HG03060 (cell line): ENCODE results near the gene EIF4G3.
"Not testable (repeated sequence)": the region's sequence is repeated elsewhere in the genome, so short reads cannot be mapped to it uniquely, and the experiment has no call there.

Experiments
- ATAC-seq: cut with Tn5 transposase; IDR thresholded peaks from one replicate; pipeline ENCODE4 v1.9.1; 2021; ENCODE audit warnings: low read depth, moderate number of reproducible peaks; ENCODE audit not compliant: unreplicated experiment

Gene EIF4G3

DNA sequence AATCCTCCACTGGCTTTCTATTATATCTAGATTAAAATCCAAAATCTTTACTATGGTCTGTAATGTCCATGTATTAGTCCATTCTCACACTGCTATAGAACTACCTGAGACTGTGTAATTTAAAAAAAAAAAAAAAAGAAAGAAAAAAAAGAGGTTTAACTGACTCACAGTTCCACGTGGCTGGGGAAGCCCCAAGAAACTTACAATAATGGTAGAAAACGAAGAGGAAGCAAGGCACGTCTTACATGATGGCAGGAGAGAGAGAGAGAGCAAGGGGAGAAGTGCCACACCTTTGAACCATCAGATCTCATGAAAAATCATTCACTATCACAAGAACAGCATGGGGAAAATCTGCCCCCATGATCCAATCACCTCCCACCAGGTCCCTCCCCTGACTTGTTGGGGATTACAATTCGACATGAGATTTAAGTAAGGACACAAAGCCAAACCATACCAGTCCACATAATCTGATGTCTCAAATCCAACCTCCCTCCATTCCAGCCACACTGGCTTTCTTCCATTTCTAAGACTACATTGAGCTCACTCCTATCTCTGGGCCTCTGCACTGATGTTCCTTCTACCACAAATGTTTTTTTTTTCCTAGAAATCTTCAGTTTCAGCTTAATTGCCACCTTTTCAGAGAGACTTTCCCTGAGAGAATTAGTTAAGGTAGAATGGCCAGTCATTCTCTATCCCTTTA lies 92.4 kb downstream of the EIF4G3 start:
- ATAC-seq, result no peak

GRCh38 chr1:21082073-21082472 lies 94.6 kb downstream of the EIF4G3 start:
- no peak for ATAC-seq

GRCh38 chr1:21077085-21077484 lies 99.6 kb downstream of the EIF4G3 start:
- no peak for ATAC-seq

DNA sequence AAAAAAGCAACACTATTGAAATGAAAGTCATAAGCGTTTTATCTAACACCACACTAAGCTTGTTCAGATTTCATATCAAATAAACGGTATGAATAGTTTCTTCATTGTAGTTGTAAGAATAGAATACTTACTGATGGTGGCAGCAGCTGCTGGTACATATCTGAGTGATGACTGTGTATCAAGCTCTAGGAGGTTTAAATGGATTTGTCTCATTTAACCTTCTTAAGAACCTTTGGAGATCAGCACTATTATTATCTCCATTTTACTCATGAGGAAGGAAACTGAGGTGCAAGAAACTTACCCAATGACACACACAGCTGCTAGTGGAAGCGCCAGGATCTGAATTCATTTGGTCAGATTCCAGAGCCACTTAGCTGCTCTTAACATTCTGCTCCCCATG lies 104.0 kb downstream of the EIF4G3 start:
- no peak for ATAC-seq

GRCh38 chr1:21069549-21069948 lies 107.1 kb downstream of the EIF4G3 start:
- no peak for ATAC-seq

- no peak for ATAC-seq
Measured at GRCh38 chr1:21068937-21069336, 107.8 kb downstream of the EIF4G3 start.

GRCh38 chr1:21067551-21068227 lies 109.0 kb downstream of the EIF4G3 start:
- ATAC-seq, result no peak

GRCh38 chr1:21066356-21067012 lies 110.2 kb downstream of the EIF4G3 start:
- ATAC-seq, result no peak

GRCh38 chr1:21065851-21066250 lies 110.8 kb downstream of the EIF4G3 start:
- ATAC-seq, result no peak

- ATAC-seq, result no peak
Measured at GRCh38 chr1:21064057-21064456, 112.6 kb downstream of the EIF4G3 start.

- no peak for ATAC-seq
Measured at GRCh38 chr1:21060523-21060922, 116.2 kb downstream of the EIF4G3 start.

DNA sequence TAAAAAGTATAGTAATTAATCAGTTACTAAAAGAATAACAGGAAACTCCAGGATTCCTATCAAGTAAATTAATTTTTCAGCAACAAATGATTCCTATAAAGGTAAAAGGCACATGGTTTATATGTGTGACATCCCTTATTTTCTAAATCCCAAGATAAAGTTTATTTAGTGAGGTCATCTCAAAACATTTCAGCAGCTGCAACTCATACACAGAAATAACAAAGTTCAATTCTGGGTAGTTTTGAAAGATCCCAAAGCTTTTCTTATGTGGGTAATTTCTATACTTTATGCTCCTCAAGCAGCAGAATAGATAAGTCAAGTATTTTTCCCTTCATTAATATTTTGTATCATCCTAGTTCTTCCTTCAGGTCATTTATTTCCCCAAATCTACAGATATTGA lies 117.7 kb downstream of the EIF4G3 start:
- no peak for ATAC-seq

DNA sequence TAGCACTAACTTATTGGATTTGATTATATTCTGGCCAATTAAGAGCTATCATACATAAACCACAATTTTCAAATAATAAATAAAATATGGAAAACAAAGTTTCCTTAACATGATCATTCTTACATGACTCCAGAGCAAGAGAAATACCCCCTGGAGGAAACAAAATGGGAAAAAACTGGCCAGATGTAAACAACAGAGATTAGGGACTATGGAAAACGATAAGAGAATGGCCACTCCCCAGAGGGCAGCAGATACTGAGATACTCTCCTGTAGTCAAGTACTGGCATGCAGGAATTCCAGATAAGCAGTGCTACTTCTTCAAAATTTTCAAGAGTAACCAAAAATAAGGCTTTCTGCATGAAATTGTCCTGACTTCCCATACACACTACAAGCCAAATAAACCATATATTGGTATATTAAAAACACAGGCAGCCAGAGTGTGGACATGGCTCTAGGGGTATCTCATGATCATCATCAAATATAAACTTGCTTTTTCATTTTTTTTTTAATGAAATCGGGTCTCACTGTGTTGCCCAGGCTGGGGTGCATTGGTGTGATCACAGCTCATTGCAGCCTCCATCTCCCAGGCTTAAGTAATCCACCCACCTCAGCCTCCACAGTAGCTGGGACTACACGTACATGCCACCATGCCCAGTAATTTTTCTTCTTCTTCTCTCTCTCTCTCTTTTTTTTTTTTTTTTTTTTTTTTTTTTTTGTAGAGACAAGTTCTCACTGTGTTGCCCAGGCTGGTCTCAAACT lies 118.5 kb downstream of the EIF4G3 start:
- no peak for ATAC-seq

- ATAC-seq, result not testable (repeated sequence)
Measured at GRCh38 chr1:21053189-21053928, 123.3 kb downstream of the EIF4G3 start.

GRCh38 chr1:21052034-21052433 lies 124.7 kb downstream of the EIF4G3 start:
- ATAC-seq, result no peak

- ATAC-seq, result no peak
Measured at GRCh38 chr1:21051177-21051825, 125.4 kb downstream of the EIF4G3 start.

GRCh38 chr1:21050031-21050430 lies 126.7 kb downstream of the EIF4G3 start:
- ATAC-seq, result no peak

DNA sequence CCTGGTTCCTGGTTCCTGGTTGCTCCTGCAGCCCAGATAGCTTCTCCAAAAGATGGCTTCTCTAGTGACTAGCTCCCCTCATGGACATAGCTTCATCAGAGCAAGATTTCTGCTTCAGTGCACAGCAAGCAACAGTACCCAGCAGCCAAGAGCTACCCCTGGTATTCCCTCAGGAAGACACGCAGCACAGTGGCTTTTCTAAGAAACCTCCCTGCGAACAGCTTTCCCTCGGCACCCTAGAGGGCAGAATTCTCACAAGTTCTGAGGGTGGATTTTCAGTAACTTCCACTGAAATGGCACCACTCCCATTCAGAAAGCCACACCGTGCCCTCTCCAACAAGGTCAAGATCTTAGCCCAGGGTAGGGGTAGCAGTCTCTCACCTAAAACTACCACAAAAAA lies 128.2 kb downstream of the EIF4G3 start:
- no peak for ATAC-seq

GRCh38 chr1:21046132-21046531 lies 130.6 kb downstream of the EIF4G3 start:
- ATAC-seq, result no peak

DNA sequence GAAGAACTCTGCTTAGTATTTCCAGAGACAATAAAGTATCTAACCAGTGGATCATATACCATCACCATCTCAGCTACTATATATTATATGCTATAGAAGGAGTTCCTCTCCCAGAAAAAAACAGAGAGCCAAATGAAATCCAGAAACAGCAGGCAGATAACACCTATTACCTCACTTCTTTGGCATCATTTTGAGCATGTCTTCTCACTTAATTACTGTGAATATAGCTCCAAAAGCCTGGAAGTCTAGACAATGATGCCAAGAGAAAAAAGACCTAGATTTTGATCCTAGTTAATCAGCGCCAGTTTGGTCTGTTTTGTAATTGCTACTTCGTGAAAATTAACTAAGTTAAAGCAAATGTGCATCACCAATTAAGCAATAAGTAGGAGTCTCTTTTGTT lies 131.3 kb downstream of the EIF4G3 start:
- no peak for ATAC-seq
